Neural progenitor cell (in vitro differentiated cells): ENCODE measurements around the gene COL5A3.

Source experiments
- CTCF ChIP-seq: fragments of 200-600 bp; sonication (generic); IDR thresholded peaks from 2 replicates; pipeline ENCODE4 v1.5.1; 2017; ENCODE audit warnings: antibody characterized with exemption, mild to moderate bottlenecking
- EZH2 ChIP-seq: fragments of 200-600 bp; sonication (generic); IDR thresholded peaks from 2 replicates; pipeline ENCODE4 v1.6.1; 2017; ENCODE audit warnings: antibody characterized with exemption, mild to moderate bottlenecking, moderate library complexity
- EZH2phosphoT487 ChIP-seq: fragments of 200-600 bp; sonication (generic); IDR thresholded peaks from 2 replicates; pipeline ENCODE4 v1.6.1; 2017; ENCODE audit warnings: antibody characterized with exemption

- TF ChIP-seq CTCF, result no peak
- TF ChIP-seq EZH2, result no peak
- no peak for TF ChIP-seq EZH2phosphoT487
Observed at GRCh38 chr19:10005632-10006334, 4.5 kb downstream of the COL5A3 start.
